Measurements from ENCODE around the gene C18orf54. TPM values are rescaled to one million over a fixed set of nuclear protein-coding genes. Genes with fewer than 3 reads are reported as not detected.

Gene C18orf54
- total and polyA plus RNA-seq, 10 donors, result 0.67 to 4.3 (median 3.0) TPM

- 88 to 95% (median 92%) methylated on average over 2 of the region's 2 CpGs for WGBS, 5 donors
- no peaks in the 10 kb centered on the region for H3K4me1 ChIP-seq
- no peak for DNase-seq
- H3K27me3 ChIP-seq (replicated peaks in 1 of 7), result no peaks in the 10 kb centered on the region
- no peaks in the 10 kb centered on the region for H3K9me3 ChIP-seq
- no peaks in the 10 kb centered on the region for H3K36me3 ChIP-seq
- TF ChIP-seq CTCF (IDR thresholded peaks at IDR 0.05 in 8 of 11, conservative IDR thresholded peaks at IDR 0.05 in 3 of 11) (no peak), POLR2AphosphoS5 (IDR thresholded peaks at IDR 0.05) (no peak), POLR2A (IDR thresholded peaks at IDR 0.05) (no peak)
- H3K27ac ChIP-seq, result no peak overlapping the region
- H3K4me3 ChIP-seq, result no peak overlapping the region
- intact Hi-C loops (cut with DNase I; ENCODE audit: low total_unique reads), result no loop called here
Measured at GRCh38 chr18:54323970-54324369, 33.7 kb upstream of the C18orf54 start.

- no peaks in the 10 kb centered on the region for H3K4me1 ChIP-seq
- no peaks in the 10 kb centered on the region for H3K27me3 ChIP-seq (replicated peaks in 1 of 7)
- H3K36me3 ChIP-seq, result no peaks in the 10 kb centered on the region
- intact Hi-C loops (cut with DNase I; ENCODE audit: low total_unique reads), result no loop called here
- no peak overlapping the region for H3K4me3 ChIP-seq
- no peak overlapping the region for H3K27ac ChIP-seq
- DNase-seq, result no peak
- H3K9me3 ChIP-seq, result no peaks in the 10 kb centered on the region
- 73 to 82% (median 76%) methylated on average over 4 of the region's 4 CpGs for WGBS, 5 donors
- no peak for TF ChIP-seq CTCF (IDR thresholded peaks at IDR 0.05 in 8 of 11, conservative IDR thresholded peaks at IDR 0.05 in 3 of 11)
- no peak for TF ChIP-seq POLR2A (IDR thresholded peaks at IDR 0.05)
- no peak for TF ChIP-seq POLR2AphosphoS5 (IDR thresholded peaks at IDR 0.05)
Measured at GRCh38 chr18:54327818-54328217, 29.9 kb upstream of the C18orf54 start.

- Histone ChIP-seq H3K27me3 (replicated peaks in 1 of 7) (no peaks in the 10 kb centered on the region), H3K4me1 (no peaks in the 10 kb centered on the region), H3K36me3 (no peaks in the 10 kb centered on the region), H3K4me3 (no peak overlapping the region), H3K9me3 (no peaks in the 10 kb centered on the region), H3K27ac (no peak overlapping the region)
- intact Hi-C loops (cut with DNase I; ENCODE audit: low total_unique reads), result no loop called here
- TF ChIP-seq POLR2A (IDR thresholded peaks at IDR 0.05) (no peak), CTCF (IDR thresholded peaks at IDR 0.05 in 8 of 11, conservative IDR thresholded peaks at IDR 0.05 in 3 of 11) (no peak), POLR2AphosphoS5 (IDR thresholded peaks at IDR 0.05) (no peak)
- DNase-seq, result no peak
Measured at GRCh38 chr18:54329787-54330186, 27.9 kb upstream of the C18orf54 start.

GRCh38 chr18:54330768-54331548, 26.7 kb upstream of the C18orf54 start:
- H3K36me3 ChIP-seq, result no peaks in the 10 kb centered on the region
- WGBS, 5 donors, result 59 to 75% (median 72%) methylated on average over 6 of the region's 6 CpGs
- no peaks in the 10 kb centered on the region for H3K9me3 ChIP-seq
- TF ChIP-seq POLR2A (IDR thresholded peaks at IDR 0.05), result no peak
- TF ChIP-seq POLR2AphosphoS5 (IDR thresholded peaks at IDR 0.05), result no peak
- no peak for TF ChIP-seq CTCF (IDR thresholded peaks at IDR 0.05 in 8 of 11, conservative IDR thresholded peaks at IDR 0.05 in 3 of 11)
- H3K27ac ChIP-seq, result no peak overlapping the region
- intact Hi-C loops (cut with DNase I; ENCODE audit: low total_unique reads), result no loop called here
- H3K27me3 ChIP-seq (replicated peaks in 1 of 7), result no peaks in the 10 kb centered on the region
- DNase-seq, result no peak
- H3K4me3 ChIP-seq, result no peak overlapping the region
- H3K4me1 ChIP-seq, result no peaks in the 10 kb centered on the region
